H1 (cell line): ENCODE results near the gene ATOH1.

Source experiments
- SIX5 ChIP-seq: IDR thresholded peaks from 2 replicates; pipeline ENCODE4 v1.6.1; 2011; ENCODE audit warnings: mild to moderate bottlenecking, low read depth, low read length
- TEAD4 ChIP-seq: IDR thresholded peaks from 2 replicates; pipeline ENCODE4 v1.6.1; 2012; ENCODE audit warnings: low read depth, low read length, inconsistent platforms, mixed read lengths
- ZNF274 ChIP-seq: IDR thresholded peaks from 2 replicates; pipeline ENCODE4 v1.7.0; 2012; ENCODE audit warnings: low read length, borderline replicate concordance; ENCODE audit errors: extremely low read depth
- TF ChIP-seq, protein P1 (sequence below), 3 experiments: IDR thresholded peaks; 1 replicate in 2 of 3; 2 replicates in 1 of 3; pipeline versions ENCODE4 v1.5.1 to v1.6.1; 2011; ENCODE audit warnings: low read length in 3 of 3, mild to moderate bottlenecking in 3 of 3, inconsistent platforms in 2 of 3, low read depth in 1 of 3, moderate library complexity in 1 of 3; ENCODE audit not compliant: insufficient read depth in 1 of 3; ENCODE audit errors: control extremely low read depth in 1 of 3
- TF ChIP-seq, protein P2 (sequence below): IDR thresholded peaks from 2 replicates; pipeline ENCODE4 v1.6.1; 2011; ENCODE audit warnings: low read depth, mild to moderate bottlenecking, low read length; ENCODE audit not compliant: insufficient read depth

DNA sequence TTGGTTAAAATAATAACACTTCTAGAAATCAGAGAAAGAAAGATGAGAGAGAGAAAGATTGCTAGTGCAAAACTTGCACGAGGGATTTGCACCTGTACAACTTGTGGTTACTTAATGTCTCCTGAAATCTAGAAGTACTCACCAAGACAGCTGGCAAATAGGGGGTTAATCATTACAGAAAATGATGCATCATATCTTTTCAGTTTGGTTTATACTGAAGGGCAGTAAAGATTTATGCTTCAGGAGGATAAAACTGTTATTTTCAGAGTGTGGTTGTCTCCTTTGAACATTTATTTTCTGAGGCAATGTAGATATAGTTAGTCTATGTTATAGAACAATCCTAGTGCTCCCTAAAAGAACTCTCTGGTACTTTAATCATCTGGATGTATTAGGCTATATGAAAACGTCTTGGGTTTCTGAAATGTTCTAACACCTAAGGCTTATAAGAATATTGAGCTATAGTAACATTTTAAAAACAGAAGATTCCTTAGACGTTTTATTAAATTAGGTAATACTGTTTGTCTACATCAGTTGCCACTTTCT is 13.3 kb downstream of the ATOH1 start:
- no peak for TF ChIP-seq TEAD4
- TF ChIP-seq ZNF274, result no peak
- TF ChIP-seq, protein P1, sequence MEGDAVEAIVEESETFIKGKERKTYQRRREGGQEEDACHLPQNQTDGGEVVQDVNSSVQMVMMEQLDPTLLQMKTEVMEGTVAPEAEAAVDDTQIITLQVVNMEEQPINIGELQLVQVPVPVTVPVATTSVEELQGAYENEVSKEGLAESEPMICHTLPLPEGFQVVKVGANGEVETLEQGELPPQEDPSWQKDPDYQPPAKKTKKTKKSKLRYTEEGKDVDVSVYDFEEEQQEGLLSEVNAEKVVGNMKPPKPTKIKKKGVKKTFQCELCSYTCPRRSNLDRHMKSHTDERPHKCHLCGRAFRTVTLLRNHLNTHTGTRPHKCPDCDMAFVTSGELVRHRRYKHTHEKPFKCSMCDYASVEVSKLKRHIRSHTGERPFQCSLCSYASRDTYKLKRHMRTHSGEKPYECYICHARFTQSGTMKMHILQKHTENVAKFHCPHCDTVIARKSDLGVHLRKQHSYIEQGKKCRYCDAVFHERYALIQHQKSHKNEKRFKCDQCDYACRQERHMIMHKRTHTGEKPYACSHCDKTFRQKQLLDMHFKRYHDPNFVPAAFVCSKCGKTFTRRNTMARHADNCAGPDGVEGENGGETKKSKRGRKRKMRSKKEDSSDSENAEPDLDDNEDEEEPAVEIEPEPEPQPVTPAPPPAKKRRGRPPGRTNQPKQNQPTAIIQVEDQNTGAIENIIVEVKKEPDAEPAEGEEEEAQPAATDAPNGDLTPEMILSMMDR (IDR thresholded peaks at IDR 0.05; ENCODE audit: control extremely low read depth in 1 of 3, insufficient read depth in 1 of 3, low read depth in 1 of 3, low read length in 3 of 3), result no peak
- no peak for TF ChIP-seq SIX5
- TF ChIP-seq, protein P2, sequence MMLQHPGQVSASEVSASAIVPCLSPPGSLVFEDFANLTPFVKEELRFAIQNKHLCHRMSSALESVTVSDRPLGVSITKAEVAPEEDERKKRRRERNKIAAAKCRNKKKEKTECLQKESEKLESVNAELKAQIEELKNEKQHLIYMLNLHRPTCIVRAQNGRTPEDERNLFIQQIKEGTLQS, result no peak
